Neuron (in vitro differentiated cells): ENCODE results near the gene RBM3.

Experiments
- H2AFZ ChIP-seq: one replicate; pipeline ENCODE4 v1.6.1; 2013; ENCODE audit warnings: low read depth, mild to moderate bottlenecking, inconsistent platforms, low read length, moderate library complexity
- H3K27me3 ChIP-seq: one replicate; pipeline ENCODE4 v1.6.1; 2013; ENCODE audit warnings: low read length; ENCODE audit not compliant: insufficient read depth
- H3K36me3 ChIP-seq: one replicate; pipeline ENCODE4 v1.6.1; 2013; ENCODE audit warnings: low read length; ENCODE audit not compliant: insufficient read depth
- H3K4me1 ChIP-seq: one replicate; pipeline ENCODE4 v1.6.1; 2013; ENCODE audit warnings: low read length; ENCODE audit not compliant: insufficient read depth
- H3K4me3 ChIP-seq: 2 replicates; pipeline ENCODE4 v1.5.1; 2013; ENCODE audit warnings: mild to moderate bottlenecking, low read length, moderate library complexity
- H3K9me3 ChIP-seq: one replicate; pipeline ENCODE4 v1.6.1; 2013; ENCODE audit warnings: low read length

The RBM3 gene

DNA sequence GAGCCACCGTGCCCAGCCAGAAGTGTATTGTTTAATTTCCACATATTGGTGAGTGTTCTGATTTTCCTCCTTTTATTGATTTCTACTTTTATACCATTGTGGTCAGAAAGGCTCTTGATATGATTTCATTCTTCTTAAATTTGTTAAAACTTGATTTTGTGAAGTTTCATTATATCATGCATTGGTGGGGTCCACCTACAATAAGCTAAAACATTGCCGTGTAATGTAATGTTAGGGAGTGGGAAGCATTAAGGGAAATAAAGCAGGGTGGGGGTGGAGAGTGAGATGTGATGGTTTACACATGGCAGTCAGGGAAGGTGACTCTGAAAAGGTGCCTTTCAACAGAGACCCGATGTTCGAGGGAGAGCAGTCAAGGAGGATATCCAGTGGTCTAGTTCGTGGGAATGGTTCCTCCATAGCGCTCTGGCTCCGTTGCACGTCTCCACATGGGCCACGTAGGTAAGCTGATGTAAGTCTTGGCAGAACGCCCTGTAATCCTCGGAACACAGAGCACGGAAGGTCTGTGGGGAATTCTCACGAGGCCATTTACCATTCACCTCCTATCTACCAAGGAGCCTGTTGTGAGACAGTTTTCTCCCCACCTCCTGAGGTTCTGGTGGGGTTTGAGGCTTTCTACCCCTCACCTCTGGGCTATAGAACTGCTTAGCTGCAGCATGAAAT, 15.3 kb downstream of the RBM3 start:
- H3K4me1 ChIP-seq = no peaks in the 10 kb centered on the region
- no peak overlapping the region for H2AFZ ChIP-seq
- H3K27me3 ChIP-seq = no peaks in the 10 kb centered on the region
- no peaks in the 10 kb centered on the region for H3K36me3 ChIP-seq
- H3K9me3 ChIP-seq = no peaks in the 10 kb centered on the region
- no peak overlapping the region for H3K4me3 ChIP-seq

- H3K27me3 ChIP-seq = no peaks in the 10 kb centered on the region
- no peaks in the 10 kb centered on the region for H3K36me3 ChIP-seq
- no peaks in the 10 kb centered on the region for H3K4me1 ChIP-seq
- H2AFZ ChIP-seq = no peak overlapping the region
- H3K4me3 ChIP-seq = no peak overlapping the region
- no peaks in the 10 kb centered on the region for H3K9me3 ChIP-seq
Measured at GRCh38 chrX:48590203-48591103, 16.2 kb downstream of the RBM3 start.

DNA sequence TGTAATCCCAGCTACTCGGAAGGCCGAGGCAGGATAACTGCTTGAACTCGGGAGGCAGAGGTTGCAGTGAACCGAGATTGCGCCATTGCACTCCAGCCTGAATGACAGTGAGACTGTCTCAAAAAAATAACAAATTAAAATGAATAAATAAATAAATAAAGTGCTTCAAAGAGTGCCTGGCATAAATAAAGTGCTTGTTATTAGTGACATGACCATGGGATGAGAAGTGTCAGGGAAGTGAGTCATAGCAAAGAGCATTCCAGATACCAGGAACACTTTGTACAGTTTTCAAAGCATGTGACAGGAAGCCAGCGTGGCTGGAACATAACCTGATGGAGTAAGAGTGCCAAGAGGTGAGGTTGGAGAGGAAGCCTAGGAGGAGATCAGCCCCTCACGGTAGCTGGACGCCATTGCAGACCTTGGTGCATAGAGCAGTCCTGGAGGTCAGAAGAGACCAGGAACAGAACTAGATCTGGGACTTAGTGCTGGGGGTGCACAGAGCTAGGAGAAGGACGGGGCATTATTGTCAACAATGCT, 17.0 kb downstream of the RBM3 start:
- Histone ChIP-seq H3K9me3 (no peaks in the 10 kb centered on the region), H3K27me3 (no peaks in the 10 kb centered on the region), H3K36me3 (no peaks in the 10 kb centered on the region), H3K4me1 (no peaks in the 10 kb centered on the region), H3K4me3 (no peak overlapping the region), H2AFZ (no peak overlapping the region)

DNA sequence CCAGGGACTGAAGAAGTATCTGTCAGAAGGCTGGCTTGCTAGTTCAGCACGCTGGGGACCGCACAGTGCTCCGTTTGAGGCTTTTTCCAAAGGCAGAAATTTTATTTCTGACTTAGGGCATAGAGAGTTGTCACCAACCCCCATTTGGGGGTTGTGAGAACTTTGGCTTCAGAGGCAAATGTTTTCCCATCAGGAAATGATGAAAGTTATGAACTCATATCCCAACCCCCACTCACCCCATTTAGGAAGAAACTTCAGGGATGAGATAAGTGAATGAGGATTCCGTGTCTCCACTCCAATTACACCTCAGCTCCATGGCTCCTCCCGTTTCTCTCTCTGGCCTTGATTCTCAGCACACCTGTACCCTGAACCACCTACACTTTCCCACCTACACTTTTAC, 18.7 kb downstream of the RBM3 start:
- no peak overlapping the region for H2AFZ ChIP-seq
- no peaks in the 10 kb centered on the region for H3K27me3 ChIP-seq
- H3K9me3 ChIP-seq = no peaks in the 10 kb centered on the region
- no peak overlapping the region for H3K4me3 ChIP-seq
- no peaks in the 10 kb centered on the region for H3K36me3 ChIP-seq
- no peaks in the 10 kb centered on the region for H3K4me1 ChIP-seq

DNA sequence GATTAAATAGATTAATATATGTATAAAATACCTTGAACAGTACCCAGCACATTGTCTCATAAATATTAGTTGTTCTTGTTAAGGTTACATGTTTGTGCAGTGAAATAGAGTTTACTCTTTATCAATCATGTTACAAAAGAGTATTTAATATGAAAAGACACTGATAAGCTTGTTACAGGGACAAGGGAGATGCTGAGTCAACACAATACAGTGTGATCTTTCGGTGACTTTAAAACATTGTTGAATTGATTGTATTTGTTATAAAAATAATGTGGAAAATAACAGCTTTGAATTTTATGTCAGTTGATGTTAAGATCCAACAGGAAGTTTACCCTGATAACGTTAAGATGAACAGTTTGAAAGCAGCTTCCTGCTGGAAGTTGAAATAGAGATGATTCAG, 21.6 kb downstream of the RBM3 start:
- H3K27me3 ChIP-seq = no peaks in the 10 kb centered on the region
- peaks cover 17% of the 10 kb centered on the region for H3K36me3 ChIP-seq
- no peak overlapping the region for H2AFZ ChIP-seq

GRCh38 chrX:48597353-48598264, 23.3 kb downstream of the RBM3 start, which contains the start of gene WDR13:
Gene WDR13, plus strand, starts transcription at chrX:48597492. Its CDS starts 505 bp downstream, at chrX:48597997.
- H2AFZ ChIP-seq = no peak within 1 kb of the TSS
- H3K36me3 ChIP-seq = peaks cover 17% of the 10 kb centered on the region
- peak within 1 kb of the TSS; percentile 57 for H3K4me3 ChIP-seq
- no peaks in the 10 kb centered on the region for H3K9me3 ChIP-seq
- peaks cover 4% of the 10 kb centered on the region for H3K4me1 ChIP-seq
- H3K27me3 ChIP-seq = no peaks in the 10 kb centered on the region

More for the DNA sequence above, 21.6 kb downstream of the RBM3 start:
- H3K4me1 ChIP-seq = peaks cover 4% of the 10 kb centered on the region
- no peaks in the 10 kb centered on the region for H3K9me3 ChIP-seq
- H3K4me3 ChIP-seq = no peak overlapping the region

DNA sequence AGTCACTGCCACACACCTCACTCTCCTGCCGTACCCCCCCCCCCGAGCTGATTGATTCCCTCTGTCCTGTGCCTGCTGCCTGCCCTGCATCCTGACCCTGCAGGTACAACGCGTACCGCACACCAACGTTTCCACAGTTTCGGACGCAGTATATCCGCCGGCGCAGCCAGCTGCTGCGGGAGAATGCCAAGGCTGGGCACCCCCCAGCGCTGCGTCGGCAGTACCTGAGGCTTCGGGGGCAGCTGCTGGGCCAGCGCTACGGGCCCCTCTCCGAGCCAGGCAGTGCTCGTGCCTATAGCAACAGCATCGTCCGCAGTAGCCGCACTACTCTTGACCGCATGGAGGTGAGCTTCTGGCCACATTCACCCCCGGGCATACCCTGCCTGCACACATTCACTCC, 24.3 kb downstream of the RBM3 start:
- Histone ChIP-seq H3K27me3 (no peaks in the 10 kb centered on the region), H2AFZ (no peak overlapping the region), H3K4me3 (peak overlapping the region; percentile 57), H3K4me1 (peaks cover 4% of the 10 kb centered on the region), H3K36me3 (peaks cover 17% of the 10 kb centered on the region), H3K9me3 (no peaks in the 10 kb centered on the region)

GRCh38 chrX:48599341-48599740, 25.1 kb downstream of the RBM3 start:
- Histone ChIP-seq H2AFZ (no peak overlapping the region), H3K9me3 (no peaks in the 10 kb centered on the region), H3K27me3 (no peaks in the 10 kb centered on the region), H3K36me3 (peaks cover 17% of the 10 kb centered on the region), H3K4me1 (peaks cover 4% of the 10 kb centered on the region), H3K4me3 (no peak overlapping the region)

DNA sequence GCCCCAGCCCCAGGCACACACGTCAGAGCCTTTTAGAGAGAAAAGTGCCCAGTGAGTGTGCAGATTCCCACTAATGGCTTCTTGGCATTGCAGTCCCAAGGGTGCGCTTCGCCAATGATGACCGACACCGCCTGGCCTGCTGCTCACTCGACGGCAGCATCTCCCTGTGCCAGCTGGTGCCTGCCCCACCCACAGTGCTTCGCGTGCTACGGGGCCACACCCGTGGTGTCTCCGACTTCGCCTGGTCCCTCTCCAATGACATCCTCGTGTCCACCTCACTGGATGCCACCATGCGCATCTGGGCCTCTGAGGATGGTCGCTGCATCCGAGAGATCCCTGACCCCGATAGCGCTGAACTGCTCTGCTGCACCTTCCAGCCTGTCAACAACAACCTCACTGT, 25.9 kb downstream of the RBM3 start:
- Histone ChIP-seq H3K4me1 (peaks cover 4% of the 10 kb centered on the region), H3K9me3 (no peaks in the 10 kb centered on the region), H3K36me3 (peaks cover 20% of the 10 kb centered on the region), H3K4me3 (no peak overlapping the region), H2AFZ (no peak overlapping the region), H3K27me3 (no peaks in the 10 kb centered on the region)

DNA sequence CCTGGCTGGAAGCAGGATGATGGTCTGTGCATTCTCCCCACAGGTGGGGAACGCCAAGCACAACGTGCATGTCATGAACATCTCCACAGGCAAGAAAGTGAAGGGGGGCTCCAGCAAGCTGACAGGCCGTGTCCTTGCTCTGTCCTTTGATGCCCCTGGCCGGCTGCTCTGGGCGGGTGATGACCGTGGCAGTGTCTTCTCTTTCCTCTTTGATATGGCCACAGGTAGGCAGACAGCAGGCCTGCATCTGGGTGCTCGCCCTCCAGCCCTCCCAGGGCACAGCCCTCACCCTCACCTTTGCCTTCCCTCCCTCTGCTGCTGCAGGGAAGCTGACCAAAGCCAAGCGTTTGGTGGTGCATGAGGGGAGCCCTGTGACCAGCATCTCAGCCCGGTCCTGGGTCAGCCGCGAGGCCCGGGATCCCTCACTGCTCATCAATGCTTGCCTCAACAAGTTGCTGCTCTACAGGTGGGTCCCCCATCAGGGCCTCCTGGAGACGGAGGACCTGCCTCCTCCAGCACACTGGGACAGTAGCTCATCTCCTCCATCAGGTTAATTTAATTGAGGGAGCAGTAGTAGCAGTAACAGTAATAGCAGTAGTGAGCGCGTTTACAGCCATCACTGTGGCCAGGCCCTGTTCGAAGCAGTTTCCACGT, 27.6 kb downstream of the RBM3 start:
- H2AFZ ChIP-seq = no peak overlapping the region
- peaks cover 4% of the 10 kb centered on the region for H3K4me1 ChIP-seq
- peaks cover 20% of the 10 kb centered on the region for H3K36me3 ChIP-seq
- no peaks in the 10 kb centered on the region for H3K9me3 ChIP-seq
- no peak overlapping the region for H3K4me3 ChIP-seq
- no peaks in the 10 kb centered on the region for H3K27me3 ChIP-seq

DNA sequence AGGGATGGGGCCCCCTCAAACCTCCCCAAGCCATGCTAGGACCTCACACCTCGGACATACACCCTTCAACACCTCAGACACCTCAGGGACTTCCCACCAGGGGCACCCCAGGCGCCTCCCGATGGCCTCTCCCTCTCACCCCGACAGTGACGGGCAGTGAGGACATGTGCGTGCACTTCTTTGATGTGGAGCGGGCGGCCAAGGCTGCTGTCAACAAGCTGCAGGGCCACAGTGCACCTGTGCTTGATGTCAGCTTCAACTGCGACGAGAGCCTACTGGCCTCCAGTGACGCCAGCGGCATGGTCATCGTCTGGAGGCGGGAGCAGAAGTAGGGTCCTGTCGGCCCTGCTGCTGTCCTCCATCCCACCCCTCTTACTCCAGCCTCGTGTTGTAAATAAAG, 30.4 kb downstream of the RBM3 start:
- no peaks in the 10 kb centered on the region for H3K4me1 ChIP-seq
- H3K27me3 ChIP-seq = no peaks in the 10 kb centered on the region
- peaks cover 11% of the 10 kb centered on the region for H3K36me3 ChIP-seq
- H3K9me3 ChIP-seq = no peaks in the 10 kb centered on the region
- no peak overlapping the region for H3K4me3 ChIP-seq
- H2AFZ ChIP-seq = no peak overlapping the region

- Histone ChIP-seq H3K4me3 (no peak overlapping the region), H3K4me1 (no peaks in the 10 kb centered on the region), H3K9me3 (no peaks in the 10 kb centered on the region), H2AFZ (no peak overlapping the region), H3K27me3 (no peaks in the 10 kb centered on the region), H3K36me3 (peaks cover 3% of the 10 kb centered on the region)
Measured at GRCh38 chrX:48606091-48606490, 31.8 kb downstream of the RBM3 start.
